ENCODE measurements around the gene SSU72.
"Not testable (repeated sequence)": the region's sequence is repeated elsewhere in the genome, so short reads cannot be mapped to it uniquely, and the experiment has no call there.

SSU72 gene

DNA sequence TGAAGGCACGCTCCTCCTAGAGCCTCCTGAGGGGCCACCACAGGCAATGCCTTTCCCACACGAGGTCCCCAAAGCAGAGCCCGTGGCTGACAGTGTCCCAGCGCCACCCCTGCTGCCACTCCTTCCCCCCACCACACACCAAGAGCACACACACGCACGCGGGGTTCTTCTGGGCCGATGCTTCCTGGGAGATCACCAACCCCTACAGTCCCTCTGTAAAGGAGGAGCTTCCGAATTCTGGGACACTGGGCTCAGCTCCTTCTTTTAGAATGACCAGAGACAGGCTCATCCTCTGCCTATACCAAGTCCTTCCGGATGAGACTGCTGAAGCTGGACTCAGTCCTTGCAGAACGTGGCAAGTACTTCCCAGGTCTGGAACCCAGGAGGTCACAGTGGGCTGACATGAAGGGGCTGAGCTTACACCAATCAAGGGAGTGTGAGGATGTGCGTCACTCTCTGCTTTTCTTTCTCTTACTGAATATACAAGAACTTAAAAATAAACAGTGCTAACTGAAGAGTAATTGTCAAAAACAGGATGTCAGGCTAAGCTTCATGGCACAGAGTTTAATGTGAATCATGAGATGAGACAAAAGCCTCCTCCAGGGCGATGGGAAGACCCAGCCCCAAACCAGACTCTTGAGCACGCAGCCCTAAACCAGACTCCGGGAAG lies 12.7 kb downstream of the SSU72 start:
- Histone ChIP-seq H3K27ac (ENCODE audit: low read depth, low read length) (no peak overlapping the region), H3K36me3 (ENCODE audit: control insufficient read depth in 5 of 5, insufficient read depth in 5 of 5, low read length in 5 of 5) (peaks cover 0 to 56% (median 43%) of the 10 kb centered on the region in 5 donors), H3K4me3 (ENCODE audit: low read depth in 1 of 5, low read length in 5 of 5) (no peak overlapping the region), H3K9me3 (ENCODE audit: control insufficient read depth in 5 of 5, low read length in 5 of 5) (no peaks in the 10 kb centered on the region), H3K9ac (ENCODE audit: low read length in 5 of 5) (no peak overlapping the region), H3K4me1 (ENCODE audit: control insufficient read depth in 5 of 5, insufficient read depth in 5 of 5, low read length in 5 of 5) (peaks cover 12 to 30% (median 29%) of the 10 kb centered on the region in 5 donors), H3K27me3 (ENCODE audit: control insufficient read depth in 5 of 5, insufficient read depth in 4 of 5, low read length in 5 of 5) (no peaks in the 10 kb centered on the region)

DNA sequence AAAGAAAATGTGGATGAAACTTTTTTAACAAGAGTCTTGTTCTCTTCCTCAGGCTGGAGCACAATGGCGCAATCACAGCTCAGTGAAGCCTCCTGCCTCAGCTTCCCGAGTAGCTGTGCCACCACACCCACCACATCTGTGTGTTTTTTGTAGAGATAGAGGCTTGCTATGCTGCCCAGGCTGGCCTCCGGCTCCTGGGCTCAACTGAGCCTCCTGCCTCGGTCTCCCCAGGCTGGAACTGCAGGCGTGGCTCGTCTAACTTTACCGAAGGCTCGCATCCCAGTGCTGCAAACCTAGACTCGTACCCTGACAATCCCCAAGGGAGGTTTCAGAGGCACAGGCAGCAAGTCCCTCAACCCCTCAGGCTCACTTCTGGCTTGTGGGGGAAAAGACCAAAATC lies 14.5 kb downstream of the SSU72 start:
- H3K4me3 ChIP-seq (ENCODE audit: low read depth in 1 of 5, low read length in 5 of 5): no peak overlapping the region
- H3K27ac ChIP-seq (ENCODE audit: low read depth, low read length): no peak overlapping the region
- H3K9ac ChIP-seq (ENCODE audit: low read length in 5 of 5): no peak overlapping the region
- peaks cover 5 to 18% (median 12%) of the 10 kb centered on the region in 5 donors for H3K4me1 ChIP-seq (ENCODE audit: control insufficient read depth in 5 of 5, insufficient read depth in 5 of 5, low read length in 5 of 5)
- H3K27me3 ChIP-seq (ENCODE audit: control insufficient read depth in 5 of 5, insufficient read depth in 4 of 5, low read length in 5 of 5): no peaks in the 10 kb centered on the region
- peaks cover 0 to 52% (median 42%) of the 10 kb centered on the region in 5 donors for H3K36me3 ChIP-seq (ENCODE audit: control insufficient read depth in 5 of 5, insufficient read depth in 5 of 5, low read length in 5 of 5)
- no peaks in the 10 kb centered on the region for H3K9me3 ChIP-seq (ENCODE audit: control insufficient read depth in 5 of 5, low read length in 5 of 5)

DNA sequence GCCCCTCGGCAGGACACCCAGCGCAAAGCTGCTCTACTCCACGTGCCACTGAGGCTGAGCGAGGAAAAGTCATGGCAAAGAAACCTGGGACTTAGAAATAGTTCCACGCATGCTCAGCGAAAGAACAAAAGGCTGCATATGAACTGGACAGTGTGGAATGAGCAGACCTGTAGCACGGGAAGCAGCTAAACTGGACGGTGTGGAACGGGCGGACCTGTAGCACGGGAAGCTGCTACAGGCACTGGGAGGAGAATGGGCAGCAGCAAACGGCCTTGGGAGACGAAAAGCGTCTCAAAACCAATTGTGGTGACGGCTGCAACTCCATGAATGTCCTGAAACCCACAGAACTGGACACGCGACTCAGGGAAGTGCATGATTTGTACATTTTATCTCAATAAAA lies 15.6 kb downstream of the SSU72 start:
- H3K27me3 ChIP-seq (ENCODE audit: control insufficient read depth in 5 of 5, insufficient read depth in 4 of 5, low read length in 5 of 5): no peaks in the 10 kb centered on the region
- H3K9me3 ChIP-seq (ENCODE audit: control insufficient read depth in 5 of 5, low read length in 5 of 5): no peaks in the 10 kb centered on the region
- H3K27ac ChIP-seq (ENCODE audit: low read depth, low read length): no peak overlapping the region
- H3K4me3 ChIP-seq (ENCODE audit: low read depth in 1 of 5, low read length in 5 of 5): no peak overlapping the region
- H3K9ac ChIP-seq (ENCODE audit: low read length in 5 of 5): no peak overlapping the region
- peaks cover 0 to 12% (median 7%) of the 10 kb centered on the region in 5 donors for H3K4me1 ChIP-seq (ENCODE audit: control insufficient read depth in 5 of 5, insufficient read depth in 5 of 5, low read length in 5 of 5)
- H3K36me3 ChIP-seq (ENCODE audit: control insufficient read depth in 5 of 5, insufficient read depth in 5 of 5, low read length in 5 of 5): peaks cover 0 to 43% (median 35%) of the 10 kb centered on the region in 5 donors

DNA sequence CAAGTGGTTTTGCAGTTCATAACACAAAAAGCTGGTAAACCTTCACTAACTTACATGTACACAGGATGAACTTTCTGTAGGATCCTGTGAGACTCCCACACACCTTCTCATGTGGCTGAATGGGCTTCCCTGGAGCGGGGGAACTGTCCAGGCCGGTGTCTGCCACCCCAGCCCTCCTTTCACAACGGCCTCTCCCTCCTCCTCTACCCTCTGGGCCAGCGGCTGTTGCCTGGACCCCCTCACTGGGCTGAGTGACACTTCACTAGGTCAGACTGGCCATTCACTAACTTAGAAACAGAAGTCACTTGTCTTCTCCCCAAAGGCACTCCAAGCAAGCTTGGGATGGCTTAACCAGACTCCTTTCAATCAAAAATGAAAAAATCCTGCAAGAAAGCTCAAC lies 16.1 kb downstream of the SSU72 start:
- Histone ChIP-seq H3K9me3 (ENCODE audit: control insufficient read depth in 5 of 5, low read length in 5 of 5) (no peaks in the 10 kb centered on the region), H3K4me1 (ENCODE audit: control insufficient read depth in 5 of 5, insufficient read depth in 5 of 5, low read length in 5 of 5) (peaks cover 0 to 7% (median 4%) of the 10 kb centered on the region in 5 donors), H3K27me3 (ENCODE audit: control insufficient read depth in 5 of 5, insufficient read depth in 4 of 5, low read length in 5 of 5) (no peaks in the 10 kb centered on the region), H3K27ac (ENCODE audit: low read depth, low read length) (no peak overlapping the region), H3K4me3 (ENCODE audit: low read depth in 1 of 5, low read length in 5 of 5) (no peak overlapping the region), H3K36me3 (ENCODE audit: control insufficient read depth in 5 of 5, insufficient read depth in 5 of 5, low read length in 5 of 5) (peaks cover 0 to 38% (median 30%) of the 10 kb centered on the region in 5 donors), H3K9ac (ENCODE audit: low read length in 5 of 5) (no peak overlapping the region)

DNA sequence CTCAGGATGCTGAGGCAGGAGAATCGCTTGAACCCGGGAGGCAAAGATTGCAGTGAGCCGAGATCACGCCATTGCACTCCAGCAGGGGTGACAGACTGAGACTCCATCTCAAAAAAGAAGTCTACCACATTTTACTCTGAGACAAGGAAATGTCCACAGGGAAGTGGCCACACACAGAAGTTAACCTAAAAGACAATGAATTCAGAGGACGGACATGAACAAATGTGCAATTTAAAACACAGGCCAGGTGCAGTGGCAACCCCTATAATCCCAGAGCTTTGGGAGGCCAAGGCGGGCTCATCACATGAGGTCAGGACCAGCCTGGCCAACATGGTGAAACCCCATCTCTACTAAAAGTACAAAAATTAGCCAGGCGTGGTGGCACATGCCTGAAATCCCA lies 17.0 kb downstream of the SSU72 start:
- H3K27me3 ChIP-seq (ENCODE audit: control insufficient read depth in 5 of 5, insufficient read depth in 4 of 5, low read length in 5 of 5); H3K27ac ChIP-seq (ENCODE audit: low read depth, low read length); H3K9me3 ChIP-seq (ENCODE audit: control insufficient read depth in 5 of 5, low read length in 5 of 5); H3K9ac ChIP-seq (ENCODE audit: low read length in 5 of 5); H3K4me3 ChIP-seq (ENCODE audit: low read depth in 1 of 5, low read length in 5 of 5): not testable (repeated sequence)
- peaks cover 0 to 29% (median 22%) of the 10 kb centered on the region in 5 donors for H3K36me3 ChIP-seq (ENCODE audit: control insufficient read depth in 5 of 5, insufficient read depth in 5 of 5, low read length in 5 of 5)
- H3K4me1 ChIP-seq (ENCODE audit: control insufficient read depth in 5 of 5, insufficient read depth in 5 of 5, low read length in 5 of 5): peaks cover 0 to 11% (median 7%) of the 10 kb centered on the region in 5 donors

DNA sequence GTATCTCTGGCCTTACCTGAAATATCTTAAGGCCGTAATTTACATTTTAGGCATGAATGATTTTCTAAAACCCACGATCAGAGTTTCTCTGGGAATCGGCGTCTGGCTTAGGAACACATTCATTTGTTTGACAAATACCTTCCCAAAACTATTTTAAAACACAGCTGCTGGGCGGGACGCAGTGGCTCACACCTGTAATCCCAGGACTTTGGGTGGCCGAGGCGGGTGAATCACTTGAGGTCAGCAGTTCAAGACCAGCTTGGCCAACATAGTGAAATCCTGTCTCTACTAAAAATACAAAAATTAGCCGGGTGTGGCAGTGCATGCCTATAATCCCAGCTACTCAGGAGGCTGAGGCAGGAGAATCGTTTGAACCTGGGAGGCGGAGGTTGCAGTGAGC lies 17.7 kb downstream of the SSU72 start:
- not testable (repeated sequence) for H3K9me3 ChIP-seq (ENCODE audit: control insufficient read depth in 5 of 5, low read length in 5 of 5); H3K9ac ChIP-seq (ENCODE audit: low read length in 5 of 5); H3K27me3 ChIP-seq (ENCODE audit: control insufficient read depth in 5 of 5, insufficient read depth in 4 of 5, low read length in 5 of 5); H3K27ac ChIP-seq (ENCODE audit: low read depth, low read length); H3K4me3 ChIP-seq (ENCODE audit: low read depth in 1 of 5, low read length in 5 of 5)
- Histone ChIP-seq H3K4me1 (ENCODE audit: control insufficient read depth in 5 of 5, insufficient read depth in 5 of 5, low read length in 5 of 5) (peaks cover 0 to 18% (median 14%) of the 10 kb centered on the region in 5 donors), H3K36me3 (ENCODE audit: control insufficient read depth in 5 of 5, insufficient read depth in 5 of 5, low read length in 5 of 5) (peaks cover 0 to 22% (median 15%) of the 10 kb centered on the region in 5 donors)

DNA sequence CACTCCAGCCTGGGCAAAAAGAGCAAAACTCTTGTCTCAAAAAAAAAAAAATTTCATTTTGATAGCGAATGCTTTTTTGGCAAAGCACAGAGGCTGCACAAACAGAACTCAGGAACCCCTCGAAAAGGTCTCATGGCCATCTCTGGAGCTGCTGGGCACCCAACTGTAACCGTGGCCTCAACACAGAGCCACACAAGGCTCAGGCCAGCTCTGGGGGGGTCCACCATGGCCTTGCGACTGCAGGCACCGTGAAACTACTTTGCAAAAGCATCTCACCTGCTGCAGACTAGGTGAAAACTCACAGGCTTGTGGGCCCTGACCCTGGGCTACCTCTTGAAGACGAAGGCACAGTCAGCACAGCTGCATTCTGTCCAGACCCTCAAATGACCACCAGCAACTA lies 18.2 kb downstream of the SSU72 start:
- Histone ChIP-seq H3K36me3 (ENCODE audit: control insufficient read depth in 5 of 5, insufficient read depth in 5 of 5, low read length in 5 of 5) (peaks cover 0 to 17% (median 10%) of the 10 kb centered on the region in 5 donors), H3K27ac (ENCODE audit: low read depth, low read length) (no peak overlapping the region), H3K4me3 (ENCODE audit: low read depth in 1 of 5, low read length in 5 of 5) (no peak overlapping the region)

DNA sequence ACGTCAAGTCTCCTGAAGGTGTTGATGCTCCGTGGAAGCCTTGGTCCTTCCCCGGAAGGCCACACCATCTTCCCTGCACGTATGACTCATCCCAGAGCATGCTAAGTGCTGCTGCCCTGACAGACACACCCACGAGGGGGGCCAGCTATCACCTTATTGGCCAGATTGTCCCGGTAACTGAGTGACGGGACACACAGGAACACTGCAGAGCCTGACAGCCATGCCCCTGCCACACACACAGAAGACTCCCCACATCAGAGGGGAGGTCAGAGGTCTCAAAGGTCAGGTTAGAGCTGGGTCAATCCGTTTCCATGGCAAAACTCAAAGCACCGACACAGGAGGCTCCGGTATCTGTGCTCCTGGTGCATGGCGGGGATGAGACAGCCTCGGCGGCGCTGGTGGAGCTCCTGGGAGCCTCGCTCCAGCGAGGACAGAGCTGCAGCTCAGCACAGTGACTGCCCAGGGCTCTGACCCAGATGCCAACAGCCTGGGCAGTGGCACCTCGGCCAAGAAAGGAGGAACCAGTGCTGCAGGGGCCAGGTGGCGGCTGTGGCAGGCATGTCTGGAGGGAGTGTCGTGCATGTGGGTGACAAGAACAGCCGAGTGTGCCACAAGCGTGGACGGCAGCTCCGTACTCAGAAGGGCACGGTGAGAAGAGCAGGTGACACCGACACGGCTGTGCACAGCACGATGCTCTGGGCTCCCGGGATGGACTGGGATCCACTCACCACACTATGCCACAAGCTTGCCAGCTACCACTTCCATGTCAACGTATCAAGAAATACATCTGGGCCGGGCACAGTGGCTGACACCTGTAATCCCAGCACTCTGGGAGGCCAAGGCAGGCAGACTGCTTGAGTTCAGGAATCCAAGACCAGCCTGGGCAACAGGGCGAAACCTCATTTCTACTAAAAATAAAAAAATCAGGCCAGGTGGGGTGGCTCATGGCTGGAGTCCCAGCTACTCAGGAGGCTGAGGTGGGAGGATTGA lies 19.4 kb downstream of the SSU72 start:
- H3K4me1 ChIP-seq (ENCODE audit: control insufficient read depth in 5 of 5, insufficient read depth in 5 of 5, low read length in 5 of 5): peaks cover 0 to 35% (median 32%) of the 10 kb centered on the region in 5 donors
- no peaks in the 10 kb centered on the region for H3K9me3 ChIP-seq (ENCODE audit: control insufficient read depth in 5 of 5, low read length in 5 of 5)
- no peak overlapping the region for H3K4me3 ChIP-seq (ENCODE audit: low read depth in 1 of 5, low read length in 5 of 5)
- H3K9ac ChIP-seq (ENCODE audit: low read length in 5 of 5): peak overlapping the region in 2 of 5 donors; percentile 1 to 62
- H3K27ac ChIP-seq (ENCODE audit: low read depth, low read length): no peak overlapping the region
- peaks cover 0 to 8% (median 2%) of the 10 kb centered on the region in 5 donors for H3K36me3 ChIP-seq (ENCODE audit: control insufficient read depth in 5 of 5, insufficient read depth in 5 of 5, low read length in 5 of 5)
- no peaks in the 10 kb centered on the region for H3K27me3 ChIP-seq (ENCODE audit: control insufficient read depth in 5 of 5, insufficient read depth in 4 of 5, low read length in 5 of 5)

More for the DNA sequence above, 18.2 kb downstream of the SSU72 start:
- peaks cover 0 to 22% (median 19%) of the 10 kb centered on the region in 5 donors for H3K4me1 ChIP-seq (ENCODE audit: control insufficient read depth in 5 of 5, insufficient read depth in 5 of 5, low read length in 5 of 5)
- H3K9me3 ChIP-seq (ENCODE audit: control insufficient read depth in 5 of 5, low read length in 5 of 5): no peaks in the 10 kb centered on the region
- H3K9ac ChIP-seq (ENCODE audit: low read length in 5 of 5): no peak overlapping the region
- no peaks in the 10 kb centered on the region for H3K27me3 ChIP-seq (ENCODE audit: control insufficient read depth in 5 of 5, insufficient read depth in 4 of 5, low read length in 5 of 5)

DNA sequence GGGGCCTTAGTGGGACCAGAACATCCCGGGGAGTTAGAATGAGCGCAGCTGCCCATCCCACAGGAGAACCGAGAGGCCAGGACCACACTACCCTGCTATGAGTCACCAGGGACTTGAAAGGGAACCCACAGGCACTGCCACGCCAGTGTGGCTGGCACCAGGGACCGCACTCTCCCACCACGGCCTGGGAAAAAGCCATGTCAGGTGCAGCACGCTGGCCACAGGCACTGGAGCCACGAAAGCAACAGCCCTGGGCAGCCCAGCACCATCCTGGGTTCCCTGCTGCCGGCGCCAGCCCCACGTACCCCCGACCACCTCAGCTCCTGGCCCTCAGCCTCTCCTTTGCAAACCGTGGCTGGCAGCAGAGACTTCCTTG lies 20.1 kb downstream of the SSU72 start:
- H3K9ac ChIP-seq (ENCODE audit: low read length in 5 of 5): peak overlapping the region in 1 of 5 donors; percentile 62
- no peaks in the 10 kb centered on the region for H3K27me3 ChIP-seq (ENCODE audit: control insufficient read depth in 5 of 5, insufficient read depth in 4 of 5, low read length in 5 of 5)
- H3K4me3 ChIP-seq (ENCODE audit: low read depth in 1 of 5, low read length in 5 of 5): no peak overlapping the region
- peaks cover 0 to 37% (median 32%) of the 10 kb centered on the region in 5 donors for H3K4me1 ChIP-seq (ENCODE audit: control insufficient read depth in 5 of 5, insufficient read depth in 5 of 5, low read length in 5 of 5)
- H3K36me3 ChIP-seq (ENCODE audit: control insufficient read depth in 5 of 5, insufficient read depth in 5 of 5, low read length in 5 of 5): peaks cover 0 to 5% (median 0%) of the 10 kb centered on the region in 5 donors
- H3K27ac ChIP-seq (ENCODE audit: low read depth, low read length): no peak overlapping the region
- H3K9me3 ChIP-seq (ENCODE audit: control insufficient read depth in 5 of 5, low read length in 5 of 5): no peaks in the 10 kb centered on the region
